AG09319 (cell line): ENCODE results near the gene TALDO1.

Experiments used
- DNase-seq: peaks from one replicate; pipeline ENCODE4 v3.0.0-alpha.2; 2010; ENCODE audit warnings: low read depth; ENCODE audit errors: extremely low read depth
- TF ChIP-seq, protein P1 (sequence below): IDR thresholded peaks from 2 replicates; pipeline ENCODE4 v1.5.1; 2011; ENCODE audit warnings: low read depth, mild to moderate bottlenecking, inconsistent platforms, low read length, moderate library complexity

Gene TALDO1

DNA sequence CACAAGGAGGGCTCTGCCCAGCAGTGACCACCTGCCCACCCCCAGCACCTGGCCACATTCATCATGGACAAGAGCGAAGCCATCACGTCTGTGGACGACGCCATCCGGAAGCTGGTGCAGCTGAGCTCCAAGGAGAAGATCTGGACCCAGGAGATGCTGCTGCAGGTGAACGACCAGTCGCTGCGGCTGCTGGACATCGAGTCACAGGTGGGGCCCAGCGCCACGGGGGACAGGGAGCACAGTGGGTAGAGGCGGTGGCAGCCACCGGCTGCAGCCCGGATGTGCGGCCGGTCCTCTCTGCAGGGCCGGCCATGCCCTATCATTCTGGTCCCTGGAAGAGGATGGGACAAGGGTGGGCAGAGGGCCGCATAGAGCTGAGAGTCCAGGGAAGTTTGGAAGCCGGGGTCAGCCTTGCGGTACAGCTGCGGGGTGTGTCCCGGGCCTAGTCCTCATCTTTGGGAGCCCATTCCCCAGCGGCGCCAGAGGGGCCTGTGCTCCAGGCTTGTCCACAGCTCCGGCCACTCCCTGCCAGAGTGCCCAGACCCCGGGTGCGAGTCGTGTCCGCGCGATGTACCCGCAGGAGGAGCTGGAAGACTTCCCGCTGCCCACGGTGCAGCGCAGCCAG is 27.1 kb upstream of the TALDO1 start:
- TF ChIP-seq, protein P1, sequence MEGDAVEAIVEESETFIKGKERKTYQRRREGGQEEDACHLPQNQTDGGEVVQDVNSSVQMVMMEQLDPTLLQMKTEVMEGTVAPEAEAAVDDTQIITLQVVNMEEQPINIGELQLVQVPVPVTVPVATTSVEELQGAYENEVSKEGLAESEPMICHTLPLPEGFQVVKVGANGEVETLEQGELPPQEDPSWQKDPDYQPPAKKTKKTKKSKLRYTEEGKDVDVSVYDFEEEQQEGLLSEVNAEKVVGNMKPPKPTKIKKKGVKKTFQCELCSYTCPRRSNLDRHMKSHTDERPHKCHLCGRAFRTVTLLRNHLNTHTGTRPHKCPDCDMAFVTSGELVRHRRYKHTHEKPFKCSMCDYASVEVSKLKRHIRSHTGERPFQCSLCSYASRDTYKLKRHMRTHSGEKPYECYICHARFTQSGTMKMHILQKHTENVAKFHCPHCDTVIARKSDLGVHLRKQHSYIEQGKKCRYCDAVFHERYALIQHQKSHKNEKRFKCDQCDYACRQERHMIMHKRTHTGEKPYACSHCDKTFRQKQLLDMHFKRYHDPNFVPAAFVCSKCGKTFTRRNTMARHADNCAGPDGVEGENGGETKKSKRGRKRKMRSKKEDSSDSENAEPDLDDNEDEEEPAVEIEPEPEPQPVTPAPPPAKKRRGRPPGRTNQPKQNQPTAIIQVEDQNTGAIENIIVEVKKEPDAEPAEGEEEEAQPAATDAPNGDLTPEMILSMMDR, result no peak

DNA sequence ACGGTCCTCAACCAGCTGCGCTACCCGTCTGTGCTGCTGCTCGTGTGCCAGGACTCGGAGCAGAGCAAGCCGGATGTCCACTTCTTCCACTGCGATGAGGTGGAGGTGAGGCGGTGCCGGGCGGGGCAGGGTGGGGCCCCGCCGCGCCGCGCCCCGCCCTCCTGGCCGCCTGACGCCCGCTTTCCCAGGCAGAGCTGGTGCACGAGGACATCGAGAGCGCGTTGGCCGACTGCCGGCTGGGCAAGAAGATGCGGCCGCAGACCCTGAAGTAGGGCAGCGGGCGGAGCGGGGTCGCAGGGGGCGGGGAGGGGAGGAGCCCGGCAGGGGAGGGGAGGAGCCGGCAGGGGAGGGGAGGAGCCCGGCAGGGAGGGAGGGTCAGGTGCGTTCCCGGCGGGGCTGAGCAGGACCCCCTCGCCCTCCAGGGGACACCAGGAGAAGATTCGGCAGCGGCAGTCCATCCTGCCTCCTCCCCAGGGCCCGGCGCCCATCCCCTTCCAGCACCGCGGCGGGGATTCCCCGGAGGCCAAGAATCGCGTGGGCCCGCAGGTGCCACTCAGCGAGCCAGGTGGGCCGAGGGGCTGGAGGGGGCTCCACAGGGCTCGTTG is 26.5 kb upstream of the TALDO1 start:
- TF ChIP-seq, protein P1, result no peak
- DNase-seq, result no peak

More for the DNA sequence above, 27.1 kb upstream of the TALDO1 start:
- DNase-seq, result no peak

DNA sequence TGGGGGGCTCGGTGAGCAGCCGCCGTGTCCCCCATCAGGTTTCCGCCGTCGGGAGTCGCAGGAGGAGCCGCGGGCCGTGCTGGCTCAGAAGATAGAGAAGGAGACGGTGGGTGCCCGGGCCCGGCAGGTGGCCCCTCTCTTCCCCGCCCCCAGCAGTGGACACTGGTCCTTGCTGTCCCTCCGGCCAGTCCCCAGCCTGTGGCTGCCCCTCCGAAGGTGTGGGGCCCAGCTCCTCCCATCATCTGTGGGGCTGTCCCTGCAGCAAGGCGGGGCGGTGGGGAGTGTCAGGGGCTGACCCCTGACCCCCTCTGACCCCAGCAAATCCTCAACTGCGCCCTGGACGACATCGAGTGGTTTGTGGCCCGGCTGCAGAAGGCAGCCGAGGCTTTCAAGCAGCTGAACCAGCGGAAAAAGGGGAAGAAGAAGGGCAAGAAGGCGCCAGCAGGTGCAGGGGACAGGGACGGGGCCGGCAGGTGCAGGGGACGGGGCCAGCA is 26.0 kb upstream of the TALDO1 start:
- no peak for DNase-seq
- TF ChIP-seq, protein P1, result no peak

DNA sequence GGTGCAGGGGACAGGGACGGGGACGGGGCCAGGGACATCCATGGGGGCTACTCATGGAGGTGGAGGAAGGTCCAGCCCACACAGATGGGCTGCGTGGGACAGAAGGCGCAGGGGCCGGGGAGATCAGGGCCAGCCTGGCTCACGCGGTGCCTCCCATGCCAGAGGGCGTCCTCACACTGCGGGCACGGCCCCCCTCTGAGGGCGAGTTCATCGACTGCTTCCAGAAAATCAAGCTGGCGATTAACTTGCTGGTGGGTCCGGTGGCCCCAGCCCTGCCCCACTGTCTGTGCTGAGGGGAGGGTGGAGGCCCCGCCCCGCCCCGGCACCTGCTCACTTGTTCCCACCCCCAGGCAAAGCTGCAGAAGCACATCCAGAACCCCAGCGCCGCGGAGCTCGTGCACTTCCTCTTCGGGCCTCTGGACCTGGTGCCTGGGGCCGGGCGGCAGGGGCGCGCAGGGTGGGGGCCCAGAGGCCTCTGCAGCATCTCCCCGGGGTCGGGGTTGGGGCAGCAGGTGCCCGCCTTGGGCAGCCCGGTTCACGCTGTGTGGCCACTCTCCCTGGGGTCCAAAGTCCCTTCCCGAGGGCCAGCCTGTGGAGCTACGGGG is 25.4 kb upstream of the TALDO1 start:
- TF ChIP-seq, protein P1, result no peak
- DNase-seq, result no peak

DNA sequence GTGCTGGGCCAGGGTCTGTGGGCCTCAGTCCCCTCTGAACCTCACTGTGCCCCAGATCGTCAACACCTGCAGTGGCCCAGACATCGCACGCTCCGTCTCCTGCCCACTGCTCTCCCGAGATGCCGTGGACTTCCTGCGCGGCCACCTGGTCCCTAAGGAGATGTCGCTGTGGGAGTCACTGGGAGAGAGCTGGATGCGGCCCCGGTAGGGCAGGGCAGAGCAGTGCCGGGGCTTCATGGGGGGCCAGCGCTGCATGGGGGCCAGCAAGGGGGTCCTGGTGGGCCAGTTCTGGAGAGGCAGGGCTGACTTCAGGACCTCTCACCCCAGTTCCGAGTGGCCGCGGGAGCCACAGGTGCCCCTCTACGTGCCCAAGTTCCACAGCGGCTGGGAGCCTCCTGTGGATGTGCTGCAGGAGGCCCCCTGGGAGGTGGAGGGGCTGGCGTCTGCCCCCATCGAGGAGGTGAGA is 24.9 kb upstream of the TALDO1 start:
- DNase-seq, result no peak
- TF ChIP-seq, protein P1, result no peak

DNA sequence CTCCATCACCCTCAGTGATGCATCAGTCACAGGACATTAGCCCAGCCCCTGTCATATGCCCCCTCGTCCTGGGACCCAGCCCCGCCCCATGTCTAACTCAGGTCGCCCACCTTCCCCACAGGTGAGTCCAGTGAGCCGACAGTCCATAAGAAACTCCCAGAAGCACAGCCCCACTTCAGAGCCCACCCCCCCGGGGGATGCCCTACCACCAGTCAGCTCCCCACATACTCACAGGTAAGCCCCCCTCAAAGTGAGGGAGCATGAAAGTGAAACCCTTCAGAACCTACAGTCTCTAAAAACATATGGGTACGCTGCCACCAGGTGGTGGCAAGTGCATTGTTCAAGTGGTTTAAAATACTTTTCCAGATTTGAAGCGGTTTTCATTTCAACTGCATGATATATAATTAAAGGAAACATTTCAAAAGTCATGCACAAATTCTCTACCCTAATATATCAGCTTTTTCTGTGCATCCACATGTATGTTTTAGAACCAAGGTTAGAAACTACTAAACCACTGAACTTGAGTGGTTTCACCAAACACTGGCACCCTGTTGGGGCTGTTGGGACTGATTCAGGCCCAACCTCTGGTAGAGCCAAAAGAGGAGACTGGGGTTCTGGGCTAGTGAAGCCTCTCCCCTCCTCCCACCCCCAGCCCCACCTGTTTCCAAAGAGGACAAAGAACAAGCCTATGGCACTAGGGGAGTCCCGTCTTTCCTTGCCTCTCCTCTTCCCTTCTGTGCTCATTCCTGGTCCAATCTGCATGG is 24.0 kb upstream of the TALDO1 start:
- DNase-seq, result no peak
- TF ChIP-seq, protein P1, result peak; percentile 51
